ENCODE measurements around the gene BCDIN3D. TPM values are rescaled to one million over a fixed set of nuclear protein-coding genes. Genes with fewer than 3 reads are reported as not detected.

Gene BCDIN3D
- total and polyA plus RNA-seq, 2 of the 8 experiments (the other 6 are each of a cell fraction or from before 2014, with no cell fraction given) = 1.6 to 2.4 TPM

- Histone ChIP-seq H3K4ac (replicated peaks; ENCODE audit: insufficient read length, low read depth, low read length) (no peak overlapping the region), H2AK5ac (ENCODE audit: low read depth, low read length) (no peak overlapping the region), H3K4me1 (replicated peaks in 1 of 4; ENCODE audit: control insufficient read depth in 3 of 4, insufficient read depth in 4 of 4, low read length in 3 of 4) (peaks cover 0 to 3% (median 1%) of the 10 kb centered on the region in 4 experiments; a peak in 3 of 7 replicates), H3K56ac (replicated peaks; ENCODE audit: insufficient read length, low read depth, low read length) (no peak overlapping the region), H3K9me3 (ENCODE audit: insufficient read depth in 2 of 2, low read depth in 1 of 2, low read length in 1 of 2) (peaks cover 2 to 6% of the 10 kb centered on the region in 2 experiments; a peak in 2 of 4 replicates), H3K23ac (ENCODE audit: insufficient read length) (no peak overlapping the region), H2AFZ (ENCODE audit: low read length) (no peak overlapping the region), H2BK15ac (ENCODE audit: low read length) (no peak overlapping the region), H3K79me1 (ENCODE audit: low read depth, low read length) (no peaks in the 10 kb centered on the region), H3K79me2 (ENCODE audit: control insufficient read depth in 1 of 2, insufficient read depth in 2 of 2, low read length in 2 of 2) (no peaks in the 10 kb centered on the region), H4K20me1 (replicated peaks in 1 of 2; ENCODE audit: control insufficient read depth in 1 of 2, insufficient read depth in 2 of 2, low read length in 2 of 2) (no peaks in the 10 kb centered on the region), H4K91ac (replicated peaks; ENCODE audit: insufficient read length, low read length) (no peak overlapping the region), H2BK5ac (ENCODE audit: low read depth, low read length) (no peak overlapping the region), H3K4me2 (ENCODE audit: insufficient read depth in 1 of 2, low read depth in 2 of 2, low read length in 2 of 2) (no peak overlapping the region), H2BK20ac (ENCODE audit: low read length) (no peak overlapping the region), H3K23me2 (ENCODE audit: low read depth, low read length) (no peaks in the 10 kb centered on the region; the same call in 1 of the 2 replicates), H4K5ac (ENCODE audit: insufficient read length, low read depth, low read length) (no peak overlapping the region), H2BK120ac (replicated peaks; ENCODE audit: low read depth, low read length) (no peak overlapping the region), H3K9ac (replicated peaks in 1 of 4; ENCODE audit: extremely low read depth in 1 of 4, low read depth in 3 of 4, low read length in 3 of 4) (no peak overlapping the region), H3K14ac (ENCODE audit: insufficient read length) (no peak overlapping the region), H4K8ac (ENCODE audit: extremely low read depth, insufficient read depth, low read length) (no peak overlapping the region), H3K27me3 (replicated peaks in 1 of 4; ENCODE audit: control insufficient read depth in 3 of 4, extremely low read depth in 1 of 4, insufficient read depth in 3 of 4, low read length in 3 of 4) (peaks cover 0 to 2% (median 0%) of the 10 kb centered on the region in 4 experiments; a peak in 1 of 7 replicates), H3K18ac (ENCODE audit: extremely low read depth, low read length) (no peak overlapping the region), H2BK12ac (ENCODE audit: low read depth, low read length) (no peak overlapping the region), H3K36me3 (ENCODE audit: control insufficient read depth in 2 of 4, insufficient read depth in 4 of 4, low read length in 3 of 4) (no peaks in the 10 kb centered on the region), H3K27ac (ENCODE audit: low read depth, low read length) (no peak overlapping the region), H3K4me3 (ENCODE audit: extremely low read depth in 1 of 4, insufficient read depth in 2 of 4, low read depth in 3 of 4, low read length in 4 of 4) (no peak overlapping the region)
- FAIRE-seq = no peak
- ChIA-PET CTCF (ENCODE audit: partially characterized antibody) (interaction anchor here (1.0 to 10.0 kb wide), 13 partner anchors 10 to 190 kb away, joined by 3 to 137 read pairs (median 5); partner anchors contain the start of genes AQP5 and TMBIM6), POLR2A (ENCODE audit: partially characterized antibody) (interaction anchor here (0.8 kb wide), 1 partner anchor 11 kb away, joined by 3 read pairs; no protein-coding TSS in a partner anchor)
- 75% methylated on average over 2 of the region's 2 CpGs; no CpG with 5 or more reads in 1 of the 2 experiments for WGBS, 2 experiments (ENCODE audit: extremely low coverage in 1 of 2, insufficient coverage in 1 of 2, insufficient read length in 1 of 2, insufficient replicate concordance in 2 of 2, low coverage in 1 of 2, low lambda C conversion rate in 2 of 2, missing lambda C conversion rate in 1 of 2)
- TF ChIP-seq TBP (IDR thresholded peaks at IDR 0.05; ENCODE audit: low read depth, low read length) (no peak), CBX8 (IDR thresholded peaks at IDR 0.05; ENCODE audit: borderline replicate concordance, low read depth, low read length) (no peak), BCL11A (IDR thresholded peaks at IDR 0.05; ENCODE audit: low read depth in 2 of 2, low read length in 2 of 2) (no peak), SIX5 (IDR thresholded peaks at IDR 0.05; ENCODE audit: low read depth, low read length) (no peak), BRCA1 (IDR thresholded peaks at IDR 0.05; ENCODE audit: low read depth, low read length) (no peak), SAP30 (IDR thresholded peaks at IDR 0.05; ENCODE audit: insufficient read depth, insufficient replicate concordance, low read length) (no peak), MAFK (IDR thresholded peaks at IDR 0.05; ENCODE audit: low read depth, low read length) (no peak), USF2 (IDR thresholded peaks at IDR 0.05; ENCODE audit: low read length) (no peak)
- DNase-seq (ENCODE audit: low read depth in 1 of 2, low spot score in 2 of 2) = no peak
These were observed 21.8 kb upstream of the BCDIN3D start for GRCh38 chr12:49864798-49865090.

All from H1 (cell line).